H1 (cell line): ENCODE measurements around the gene BABAM2. TPM values are rescaled to one million over a fixed set of nuclear protein-coding genes. Genes with fewer than 3 reads are reported as not detected.
A peak's percentile ranks its signal among the peaks of the same experiment; 100 is the strongest.

Experiments used
- CTCF ChIA-PET: fragments of 300-600 bp; sonication (Branson Sonifier 250); formaldehyde crosslinking; loops from one replicate; lab custom pipeline; 2021; ENCODE audit not compliant: partially characterized antibody; lab: Charles Lee
- POLR2A ChIA-PET: fragments of 300-600 bp; sonication (Branson Sonifier 250); formaldehyde crosslinking; loops from one replicate; lab custom pipeline; 2021; ENCODE audit warnings: inconsistent platforms; ENCODE audit not compliant: partially characterized antibody; lab: Charles Lee
- DNase-seq, 2 experiments: peaks; one replicate each; pipeline versions ENCODE4 v3.0.0 to v3.0.0-alpha.2; 2010 to 2022; ENCODE audit warnings: low spot score in 2 of 2, low read depth in 1 of 2, mixed read lengths in 1 of 2
- FAIRE-seq: peaks from 2 replicates; lab custom pipeline; 2011; peaks lifted over from hg19 to GRCh38; lab: Jason Lieb, UNC
- H2AFZ ChIP-seq: 2 replicates; pipeline ENCODE4 v1.8.1; 2012; ENCODE audit warnings: low read length, inconsistent platforms
- H2AK5ac ChIP-seq: 2 replicates; pipeline ENCODE4 v1.6.1; 2013; ENCODE audit warnings: low read depth, low read length
- H2BK120ac ChIP-seq: replicated peaks from 2 replicates; pipeline ENCODE3; 2013; ENCODE audit warnings: low read depth, low read length, inconsistent platforms
- H2BK12ac ChIP-seq: 2 replicates; pipeline ENCODE4 v1.6.1; 2013; ENCODE audit warnings: low read depth, low read length
- H2BK15ac ChIP-seq: 2 replicates; pipeline ENCODE4 v1.6.1; 2013; ENCODE audit warnings: low read length
- H2BK20ac ChIP-seq: 2 replicates; pipeline ENCODE4 v1.6.1; 2013; ENCODE audit warnings: low read length
- H2BK5ac ChIP-seq: 2 replicates; pipeline ENCODE4 v1.6.1; 2013; ENCODE audit warnings: low read depth, low read length
- H3K14ac ChIP-seq: 2 replicates; pipeline ENCODE4 v1.6.1; 2013; ENCODE audit warnings: inconsistent platforms; ENCODE audit not compliant: insufficient read length
- H3K18ac ChIP-seq: 2 replicates; pipeline ENCODE4 v1.6.1; 2013; ENCODE audit warnings: low read length; ENCODE audit errors: extremely low read depth
- H3K23ac ChIP-seq: 2 replicates; pipeline ENCODE4 v1.6.1; 2013; ENCODE audit warnings: inconsistent platforms; ENCODE audit not compliant: insufficient read length
- H3K23me2 ChIP-seq: 2 replicates; pipeline ENCODE4 v1.6.1; 2013; ENCODE audit warnings: low read depth, low read length
- H3K27ac ChIP-seq: 2 replicates; pipeline ENCODE4 v1.6.1; 2011; ENCODE audit warnings: low read depth, low read length, inconsistent platforms
- H3K27me3 ChIP-seq, 4 experiments: replicated peaks in 1 of 4; 1 replicate in 1 of 4; 2 replicates in 3 of 4; pipeline versions ENCODE4 v1.6.1 to v1.8.1; 2011 to 2013; ENCODE audit warnings: low read length in 3 of 4, mild to moderate bottlenecking in 3 of 4, inconsistent platforms in 2 of 4, mixed read lengths in 2 of 4, moderate library complexity in 1 of 4; ENCODE audit not compliant: control insufficient read depth in 3 of 4, insufficient read depth in 3 of 4; ENCODE audit errors: extremely low read depth in 1 of 4
- H3K36me3 ChIP-seq, 4 experiments: 2 replicates each; pipeline versions ENCODE4 v1.6.1 to v1.8.1; 2011 to 2013; ENCODE audit warnings: mild to moderate bottlenecking in 4 of 4, low read length in 3 of 4, moderate library complexity in 2 of 4, control low read depth in 1 of 4, inconsistent platforms in 1 of 4; ENCODE audit not compliant: insufficient read depth in 4 of 4, control insufficient read depth in 2 of 4
- H3K4ac ChIP-seq: replicated peaks from 2 replicates; pipeline ENCODE3; 2013; ENCODE audit warnings: low read length, low read depth, mixed read lengths, inconsistent platforms; ENCODE audit not compliant: insufficient read length
- H3K4me1 ChIP-seq, 4 experiments: replicated peaks in 1 of 4; 1 replicate in 1 of 4; 2 replicates in 3 of 4; pipeline versions ENCODE4 v1.6.1 to v1.8.1; 2011 to 2013; ENCODE audit warnings: low read length in 3 of 4, inconsistent platforms in 2 of 4, mixed read lengths in 1 of 4; ENCODE audit not compliant: insufficient read depth in 4 of 4, control insufficient read depth in 3 of 4
- H3K4me2 ChIP-seq, 2 experiments: 2 replicates each; pipeline versions ENCODE4 v1.6.1 to v1.8.1; 2011 to 2013; ENCODE audit warnings: low read depth in 2 of 2, low read length in 2 of 2, control low read depth in 1 of 2, inconsistent platforms in 1 of 2, mild to moderate bottlenecking in 1 of 2; ENCODE audit not compliant: insufficient read depth in 1 of 2
- H3K4me3 ChIP-seq, 4 experiments: fragments of 200-600, 300-600 bp in 1 of 4; sonication (generic), shearing (Covaris generic), sonication (Bioruptor Twin) in 1 of 4; 2 replicates each; pipeline versions ENCODE4 v1.5.1 to v1.8.1; 2011 to 2016; ENCODE audit warnings: low read length in 4 of 4, low read depth in 3 of 4, control low read depth in 2 of 4, inconsistent platforms in 2 of 4, mild to moderate bottlenecking in 2 of 4, mixed read lengths in 1 of 4, moderate library complexity in 1 of 4; ENCODE audit not compliant: insufficient read depth in 2 of 4; ENCODE audit errors: extremely low read depth in 1 of 4
- H3K56ac ChIP-seq: replicated peaks from 2 replicates; pipeline ENCODE3; 2013; ENCODE audit warnings: low read depth, mild to moderate bottlenecking, mixed read lengths, low read length, inconsistent platforms; ENCODE audit not compliant: insufficient read length
- H3K79me1 ChIP-seq: 2 replicates; pipeline ENCODE4 v1.6.1; 2013; ENCODE audit warnings: low read depth, low read length, control low read depth
- H3K79me2 ChIP-seq, 2 experiments: 2 replicates each; pipeline versions ENCODE4 v1.6.1 to v1.8.1; 2012 to 2013; ENCODE audit warnings: low read length in 2 of 2, mild to moderate bottlenecking in 2 of 2, inconsistent platforms in 1 of 2; ENCODE audit not compliant: insufficient read depth in 2 of 2, control insufficient read depth in 1 of 2
- H3K9ac ChIP-seq, 4 experiments: replicated peaks in 1 of 4; 1 replicate in 1 of 4; 2 replicates in 3 of 4; pipeline versions ENCODE4 v1.6.1 to v1.8.1; 2011 to 2013; ENCODE audit warnings: low read depth in 3 of 4, low read length in 3 of 4, control low read depth in 2 of 4, mild to moderate bottlenecking in 2 of 4, moderate library complexity in 2 of 4, inconsistent platforms in 1 of 4; ENCODE audit errors: extremely low read depth in 1 of 4
- H3K9me3 ChIP-seq, 2 experiments: 2 replicates each; pipeline versions ENCODE4 v1.6.1 to v1.8.1; 2012 to 2013; ENCODE audit warnings: mild to moderate bottlenecking in 2 of 2, moderate library complexity in 2 of 2, control low read depth in 1 of 2, inconsistent platforms in 1 of 2, low read depth in 1 of 2, low read length in 1 of 2, mixed read lengths in 1 of 2; ENCODE audit not compliant: insufficient read depth in 2 of 2
- H4K20me1 ChIP-seq, 2 experiments: replicated peaks in 1 of 2; 2 replicates each; pipeline versions ENCODE3 to v1.8.1; 2011 to 2013; ENCODE audit warnings: inconsistent platforms in 2 of 2, low read length in 2 of 2, mild to moderate bottlenecking in 1 of 2; ENCODE audit not compliant: insufficient read depth in 2 of 2, control insufficient read depth in 1 of 2
- H4K5ac ChIP-seq: 2 replicates; pipeline ENCODE4 v1.6.1; 2013; ENCODE audit warnings: low read length, low read depth, mixed read lengths, inconsistent platforms; ENCODE audit not compliant: insufficient read length
- H4K8ac ChIP-seq: 2 replicates; pipeline ENCODE4 v1.8.0; 2013; ENCODE audit warnings: mild to moderate bottlenecking, moderate library complexity, low read length, inconsistent platforms; ENCODE audit not compliant: insufficient read depth; ENCODE audit errors: extremely low read depth
- H4K91ac ChIP-seq: replicated peaks from 2 replicates; pipeline ENCODE3; 2013; ENCODE audit warnings: low read length, mixed read lengths, inconsistent platforms; ENCODE audit not compliant: insufficient read length
- EGR1 ChIP-seq: IDR thresholded peaks from 2 replicates; pipeline ENCODE4 v1.6.1; 2011; ENCODE audit warnings: low read depth, low read length, borderline replicate concordance
- FOSL1 ChIP-seq: IDR thresholded peaks from 2 replicates; pipeline ENCODE4 v1.6.1; 2011; ENCODE audit warnings: mild to moderate bottlenecking, low read depth, low read length, moderate library complexity; ENCODE audit not compliant: insufficient read depth
- GABPA ChIP-seq: IDR thresholded peaks from 2 replicates; pipeline ENCODE4 v1.6.1; 2011; ENCODE audit warnings: mild to moderate bottlenecking, low read length, moderate library complexity, borderline replicate concordance; ENCODE audit not compliant: insufficient read depth
- JUN ChIP-seq: IDR thresholded peaks from 2 replicates; pipeline ENCODE4 v1.6.1; 2011; ENCODE audit warnings: low read depth, mild to moderate bottlenecking, improper control_type of control experiment, low read length
- JUND ChIP-seq: IDR thresholded peaks from 2 replicates; pipeline ENCODE4 v1.6.1; 2011; ENCODE audit warnings: mild to moderate bottlenecking, improper control_type of control experiment, low read length
- NANOG ChIP-seq: IDR thresholded peaks from 2 replicates; pipeline ENCODE4 v1.6.1; 2011; ENCODE audit warnings: low read length, low read depth, mild to moderate bottlenecking, inconsistent platforms; ENCODE audit not compliant: insufficient read depth, poor library complexity, severe bottlenecking
- RAD21 ChIP-seq, 2 experiments: IDR thresholded peaks in 1 of 2; conservative IDR thresholded peaks in 1 of 2; 2 replicates each; pipeline ENCODE4 v1.6.1; 2011; ENCODE audit warnings: low read depth in 2 of 2, low read length in 2 of 2, improper control_type of control experiment in 1 of 2, inconsistent platforms in 1 of 2, mild to moderate bottlenecking in 1 of 2, moderate library complexity in 1 of 2
- RBBP5 ChIP-seq: IDR thresholded peaks from 2 replicates; pipeline ENCODE4 v1.7.1; 2012; ENCODE audit warnings: low read depth, mild to moderate bottlenecking, inconsistent platforms, low read length, moderate library complexity, borderline replicate concordance
- RNF2 ChIP-seq: fragments of 200-900, 300-1000 bp; sonication (generic); IDR thresholded peaks from 2 replicates; pipeline ENCODE4 v1.7.1; 2016; ENCODE audit warnings: borderline replicate concordance, low read depth, mild to moderate bottlenecking, antibody characterized with exemption, low read length; ENCODE audit not compliant: poor library complexity, severe bottlenecking; ENCODE audit errors: missing control alignments
- SIN3A ChIP-seq, 2 experiments: IDR thresholded peaks in 1 of 2; conservative IDR thresholded peaks in 1 of 2; 2 replicates each; pipeline ENCODE4 v1.6.1; 2011 to 2012; ENCODE audit warnings: low read length in 2 of 2, improper control_type of control experiment in 1 of 2, low read depth in 1 of 2, mild to moderate bottlenecking in 1 of 2
- TCF12 ChIP-seq: IDR thresholded peaks from 2 replicates; pipeline ENCODE4 v1.6.1; 2011; ENCODE audit warnings: low read depth, mild to moderate bottlenecking, low read length
- TEAD4 ChIP-seq: IDR thresholded peaks from 2 replicates; pipeline ENCODE4 v1.6.1; 2012; ENCODE audit warnings: low read depth, low read length, inconsistent platforms, mixed read lengths
- YY1 ChIP-seq: IDR thresholded peaks from 2 replicates; pipeline ENCODE4 v1.6.1; 2011; ENCODE audit warnings: low read depth, mild to moderate bottlenecking, low read length
- WGBS, 2 experiments: shearing (Covaris generic) in 1 of 2; methylation state at CpG; one replicate each; pipeline versions ENCODE4 v1.1.6 to v1.1.7; 2013 to 2015; ENCODE audit warnings: low lambda C conversion rate in 2 of 2, mixed read lengths in 2 of 2, inconsistent platforms in 1 of 2, low coverage in 1 of 2, missing lambda C conversion rate in 1 of 2; ENCODE audit not compliant: insufficient replicate concordance in 2 of 2, insufficient coverage in 1 of 2, insufficient read length in 1 of 2; ENCODE audit errors: extremely low coverage in 1 of 2, missing lambda C conversion rate in 1 of 2; 5-methylcytosine and 5-hydroxymethylcytosine counted together
- polyA plus RNA-seq, 7 experiments: library from polyadenylated mRNA; depleted of rRNA in 3 of 7; stranded (reverse) in 5 of 7; unstranded in 2 of 7; fragments of >200 nt in 5 of 7; fragments of 200-250 nt in 2 of 7; gene quantifications; 1 replicate in 5 of 7; 2 replicates in 1 of 7; 4 replicates in 1 of 7; pipeline versions ENCODE4 v1.2.1 to v1.2.3, GENCODE V29; 2011 to 2013; ENCODE audit warnings: missing spikeins in 2 of 7, mixed read lengths in 2 of 7
- total RNA-seq: library from RNA; stranded (reverse); fragmentation: NEBNext Ultra II Directional; extraction: Animal tissue kit (Norgen Biotek cat#: 25700); gene quantifications from 2 replicates; pipeline ENCODE4 v1.2.1, GENCODE V29; 2021

Gene BABAM2
- total and polyA plus RNA-seq, 2 of the 8 experiments (the other 6 are each of a cell fraction or from before 2014, with no cell fraction given): 15.8 to 20.9 TPM

DNA sequence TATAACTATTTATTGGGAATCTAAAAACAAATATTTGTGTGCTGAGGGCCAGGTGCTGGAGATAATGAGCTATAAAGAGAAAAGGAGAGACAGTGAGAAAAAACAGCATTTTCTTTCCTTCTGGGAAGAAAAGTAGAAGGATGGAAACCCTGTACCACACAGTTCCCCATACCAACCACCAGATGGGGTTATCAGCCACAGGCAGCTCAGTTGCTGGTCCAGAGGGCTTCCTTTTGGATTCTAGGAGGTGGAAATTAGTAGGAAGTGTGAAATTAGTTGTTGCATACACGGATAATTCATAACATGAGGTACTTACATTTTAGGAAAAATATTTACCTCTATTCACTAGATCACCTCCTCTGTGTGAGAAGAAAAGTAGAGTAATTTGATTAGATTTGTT lies 265.1 kb downstream of the BABAM2 start:
- Histone ChIP-seq H3K4me2 (no peak overlapping the region), H4K8ac (no peak overlapping the region), H2BK5ac (no peak overlapping the region), H3K9ac (no peak overlapping the region), H4K5ac (no peak overlapping the region), H2BK120ac (no peak overlapping the region), H2BK20ac (no peak overlapping the region), H2BK12ac (no peak overlapping the region), H3K4me1 (no peaks in the 10 kb centered on the region), H3K79me1 (no peaks in the 10 kb centered on the region), H3K18ac (no peak overlapping the region), H3K9me3 (no peaks in the 10 kb centered on the region; a peak in 1 of 4 replicates), H3K79me2 (no peaks in the 10 kb centered on the region), H3K27ac (no peak overlapping the region), H3K4me3 (no peak overlapping the region), H3K23me2 (no peaks in the 10 kb centered on the region), H3K36me3 (no peaks in the 10 kb centered on the region), H3K56ac (no peak overlapping the region), H4K20me1 (no peaks in the 10 kb centered on the region), H4K91ac (no peak overlapping the region), H2AK5ac (no peak overlapping the region), H3K27me3 (no peaks in the 10 kb centered on the region), H2AFZ (no peak overlapping the region), H3K14ac (no peak overlapping the region), H3K23ac (no peak overlapping the region), H3K4ac (no peak overlapping the region), H2BK15ac (no peak overlapping the region)
- POLR2A ChIA-PET: no interaction called here
- CTCF ChIA-PET: interaction anchor here (0.6 to 2.1 kb wide), 27 partner anchors 9 to 444 kb away, joined by 3 to 12 read pairs (median 4); no protein-coding TSS in a partner anchor
- 45% methylated on average over 1 of the region's 1 CpG; no CpG with 5 or more reads in 1 of the 2 experiments for WGBS, 2 experiments
- FAIRE-seq: peak; percentile 65
- DNase-seq: no peak
- TF ChIP-seq RAD21 (IDR thresholded peaks at IDR 0.05 in 1 of 2, conservative IDR thresholded peaks at IDR 0.05 in 1 of 2; ENCODE audit: low read depth in 2 of 2, low read length in 2 of 2) (peak; percentile 92 to 93), RBBP5 (no peak), FOSL1 (no peak), SIN3A (conservative IDR thresholded peaks at IDR 0.05 in 1 of 2, IDR thresholded peaks at IDR 0.05 in 1 of 2; ENCODE audit: low read depth in 1 of 2, low read length in 2 of 2) (no peak), TCF12 (no peak), JUND (no peak), RNF2 (no peak), JUN (no peak), YY1 (0 out of 2 replicates have a peak, but pooled peaks have one; percentile 28), NANOG (no peak), GABPA (no peak), TEAD4 (peak; percentile 95), EGR1 (0 out of 2 replicates have a peak, but pooled peaks have one; percentile 18)
